Keratinocyte (primary cell): Measurements from ENCODE around the gene TUBA3C. TPM values are rescaled to one million over a fixed set of nuclear protein-coding genes. Genes with fewer than 3 reads are reported as not detected.

Source experiments
- DNase-seq: peaks from one replicate; pipeline ENCODE4 v3.0.0-alpha.2; 2011; ENCODE audit warnings: low read depth, missing footprints, low spot score
- FAIRE-seq: peaks from 2 replicates; lab custom pipeline; 2011; peaks lifted over from hg19 to GRCh38; lab: Jason Lieb, UNC
- H2AFZ ChIP-seq: 2 replicates; pipeline ENCODE4 v1.6.0; 2012; ENCODE audit warnings: low read length, control low read depth, inconsistent platforms; ENCODE audit not compliant: control insufficient read depth
- H3K27ac ChIP-seq: 2 replicates; pipeline ENCODE4 v1.5.1; 2011; ENCODE audit warnings: low read length; ENCODE audit not compliant: control insufficient read depth, insufficient read depth
- H3K27me3 ChIP-seq: 3 replicates; pipeline ENCODE4 v1.6.0; 2011; ENCODE audit warnings: low read length; ENCODE audit not compliant: control insufficient read depth, insufficient read depth; ENCODE audit errors: extremely low read depth
- H3K36me3 ChIP-seq, 2 experiments: 2 replicates in 1 of 2; 3 replicates in 1 of 2; pipeline ENCODE4 v1.5.1; 2011; ENCODE audit warnings: low read length in 2 of 2, mild to moderate bottlenecking in 1 of 2; ENCODE audit not compliant: control insufficient read depth in 2 of 2, insufficient read depth in 2 of 2; ENCODE audit errors: extremely low read depth in 1 of 2
- H3K4me1 ChIP-seq: 3 replicates; pipeline ENCODE4 v1.5.1; 2011; ENCODE audit warnings: low read length; ENCODE audit not compliant: control insufficient read depth, insufficient read depth; ENCODE audit errors: extremely low read depth
- H3K4me2 ChIP-seq: 3 replicates; pipeline ENCODE4 v1.6.0; 2011; ENCODE audit warnings: low read depth, low read length; ENCODE audit not compliant: control insufficient read depth, insufficient read depth; ENCODE audit errors: extremely low read depth
- H3K4me3 ChIP-seq, 3 experiments: fragments of 200-600 bp in 1 of 3; sonication (generic) in 1 of 3; 2 replicates in 2 of 3; 3 replicates in 1 of 3; pipeline ENCODE4 v1.5.1; 2011 to 2016; ENCODE audit warnings: low read length in 3 of 3, mild to moderate bottlenecking in 3 of 3, control low read depth in 2 of 3, inconsistent platforms in 1 of 3, low read depth in 1 of 3, mixed read lengths in 1 of 3, mixed run types in 1 of 3, moderate library complexity in 1 of 3; ENCODE audit not compliant: control insufficient read depth in 2 of 3, insufficient read depth in 2 of 3; ENCODE audit errors: extremely low read depth in 1 of 3
- H3K79me2 ChIP-seq: 2 replicates; pipeline ENCODE4 v1.6.0; 2012; ENCODE audit warnings: low read length; ENCODE audit not compliant: control insufficient read depth, insufficient read depth
- H3K9ac ChIP-seq: 3 replicates; pipeline ENCODE4 v1.6.0; 2011; ENCODE audit warnings: low read length; ENCODE audit not compliant: control insufficient read depth, insufficient read depth; ENCODE audit errors: extremely low read depth
- H3K9me1 ChIP-seq: 3 replicates; pipeline ENCODE4 v1.6.0; 2011; ENCODE audit warnings: low read length; ENCODE audit not compliant: control insufficient read depth, insufficient read depth; ENCODE audit errors: extremely low read depth
- H3K9me3 ChIP-seq: 2 replicates; pipeline ENCODE4 v1.5.1; 2012; ENCODE audit warnings: low read depth, low read length; ENCODE audit not compliant: control insufficient read depth
- H4K20me1 ChIP-seq: 3 replicates; pipeline ENCODE4 v1.6.0; 2011; ENCODE audit warnings: low read length; ENCODE audit not compliant: control insufficient read depth, insufficient read depth; ENCODE audit errors: extremely low read depth
- EZH2 ChIP-seq: IDR thresholded peaks from one replicate; pipeline ENCODE4 v1.6.1; 2012; ENCODE audit warnings: inconsistent platforms, mild to moderate bottlenecking, low read length, moderate library complexity
- dilution Hi-C: fragments of 300-500 bp; cut with MboI; formaldehyde crosslinking; loops from one replicate; pipeline ENCODE4 v1.7.0; 2020; ENCODE audit warnings: low sequenced_read_pairs; ENCODE audit not compliant: extremely low pct_ligation_motif_present
- polyA plus RNA-seq, 5 experiments: library from polyadenylated mRNA; depleted of rRNA in 3 of 5; stranded (reverse) in 3 of 5; stranded (forward) in 1 of 5; unstranded in 1 of 5; fragments of >200 nt; gene quantifications; 1 replicate in 1 of 5; 2 replicates in 3 of 5; 3 replicates in 1 of 5; pipeline versions ENCODE4 v1.2.1 to v1.2.3, GENCODE V29; 2011 to 2012; ENCODE audit warnings: missing spikeins in 2 of 5, low read depth in 1 of 5, low replicate concordance in 1 of 5
- TF ChIP-seq, protein P1 (sequence below), 3 experiments: IDR thresholded peaks in 1 of 3; conservative IDR thresholded peaks in 1 of 3; optimal IDR thresholded peaks in 1 of 3; 2 replicates in 2 of 3; 3 replicates in 1 of 3; pipeline versions ENCODE3 to v1.5.1; 2011; ENCODE audit warnings: low read length in 3 of 3, mild to moderate bottlenecking in 3 of 3, moderate library complexity in 2 of 3, control low read depth in 1 of 3, inconsistent platforms in 1 of 3; ENCODE audit not compliant: insufficient read depth in 2 of 3; ENCODE audit errors: extremely low read depth in 1 of 3

Gene TUBA3C
- polyA plus RNA-seq, 1 donor (not counting 4 experiments of a cell fraction or from before 2014, with no cell fraction given), result not detected

DNA sequence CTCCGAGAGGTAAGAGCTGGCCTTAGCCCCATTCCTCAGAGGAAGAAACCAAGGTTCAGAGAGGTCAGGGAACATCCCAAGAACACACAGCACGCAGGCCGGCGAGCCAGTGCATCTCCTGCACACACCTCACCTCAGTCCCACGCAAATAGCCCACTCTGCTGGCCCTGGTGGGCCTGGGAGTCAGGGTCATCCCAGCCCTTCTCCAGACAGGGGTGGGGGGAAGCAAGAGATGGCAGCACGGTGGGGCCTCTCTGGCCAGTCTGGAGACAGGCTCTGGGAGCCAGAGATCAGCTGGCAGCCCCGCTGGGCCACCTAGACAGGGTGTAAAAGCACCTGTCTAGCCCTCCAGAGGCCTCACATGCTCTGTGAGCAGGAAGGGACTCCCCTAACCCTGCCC lies 26.8 kb downstream of the TUBA3C start:
- Histone ChIP-seq H3K4me1 (no peaks in the 10 kb centered on the region), H3K36me3 (no peaks in the 10 kb centered on the region), H4K20me1 (no peaks in the 10 kb centered on the region), H3K9ac (no peak overlapping the region), H3K9me3 (peaks cover 15% of the 10 kb centered on the region), H2AFZ (no peak overlapping the region), H3K4me3 (no peak overlapping the region), H3K79me2 (no peaks in the 10 kb centered on the region), H3K27ac (no peak overlapping the region), H3K4me2 (no peak overlapping the region), H3K9me1 (no peaks in the 10 kb centered on the region), H3K27me3 (no peaks in the 10 kb centered on the region)
- DNase-seq (no peak), FAIRE-seq (no peak)
- dilution Hi-C loops, result no loop called here
- no peak for TF ChIP-seq EZH2

DNA sequence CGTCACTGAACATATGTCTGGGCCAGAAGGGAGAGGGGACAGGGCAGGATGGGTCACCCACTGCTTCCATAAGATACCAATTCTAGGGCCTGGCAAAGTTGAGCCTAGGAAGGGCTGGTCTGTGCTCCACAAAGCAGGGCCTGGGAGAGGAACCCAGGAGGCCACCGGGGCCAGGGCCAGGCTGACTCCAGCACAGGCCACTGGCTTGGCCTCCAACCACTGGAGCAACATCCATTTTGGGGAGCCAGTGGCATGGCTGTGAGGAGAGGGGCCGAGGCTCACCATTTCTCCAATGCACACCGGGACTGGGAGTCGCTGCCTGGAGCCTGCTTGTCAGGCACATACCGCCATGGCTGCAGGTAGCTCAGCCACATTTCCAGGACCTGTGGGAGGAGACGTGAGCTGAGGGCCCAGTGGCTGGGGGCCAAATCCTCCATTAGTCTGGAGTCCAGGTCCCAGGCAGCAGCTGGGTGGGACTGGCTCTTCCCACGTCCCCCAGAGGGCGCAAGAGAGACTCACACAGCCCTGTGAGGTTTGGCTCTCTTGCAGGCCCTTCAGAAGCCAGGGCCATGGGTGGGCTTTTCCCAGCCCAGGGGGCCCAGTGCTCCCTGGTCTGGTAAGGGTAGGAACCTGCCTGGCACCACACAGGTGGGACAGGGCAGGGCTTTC lies 27.7 kb downstream of the TUBA3C start:
- H3K4me1 ChIP-seq, result no peaks in the 10 kb centered on the region
- no peaks in the 10 kb centered on the region for H3K9me1 ChIP-seq
- no peak overlapping the region for H3K4me2 ChIP-seq
- no peaks in the 10 kb centered on the region for H4K20me1 ChIP-seq
- DNase-seq (no peak), FAIRE-seq (no peak)
- no peak for TF ChIP-seq EZH2
- TF ChIP-seq, protein P1, sequence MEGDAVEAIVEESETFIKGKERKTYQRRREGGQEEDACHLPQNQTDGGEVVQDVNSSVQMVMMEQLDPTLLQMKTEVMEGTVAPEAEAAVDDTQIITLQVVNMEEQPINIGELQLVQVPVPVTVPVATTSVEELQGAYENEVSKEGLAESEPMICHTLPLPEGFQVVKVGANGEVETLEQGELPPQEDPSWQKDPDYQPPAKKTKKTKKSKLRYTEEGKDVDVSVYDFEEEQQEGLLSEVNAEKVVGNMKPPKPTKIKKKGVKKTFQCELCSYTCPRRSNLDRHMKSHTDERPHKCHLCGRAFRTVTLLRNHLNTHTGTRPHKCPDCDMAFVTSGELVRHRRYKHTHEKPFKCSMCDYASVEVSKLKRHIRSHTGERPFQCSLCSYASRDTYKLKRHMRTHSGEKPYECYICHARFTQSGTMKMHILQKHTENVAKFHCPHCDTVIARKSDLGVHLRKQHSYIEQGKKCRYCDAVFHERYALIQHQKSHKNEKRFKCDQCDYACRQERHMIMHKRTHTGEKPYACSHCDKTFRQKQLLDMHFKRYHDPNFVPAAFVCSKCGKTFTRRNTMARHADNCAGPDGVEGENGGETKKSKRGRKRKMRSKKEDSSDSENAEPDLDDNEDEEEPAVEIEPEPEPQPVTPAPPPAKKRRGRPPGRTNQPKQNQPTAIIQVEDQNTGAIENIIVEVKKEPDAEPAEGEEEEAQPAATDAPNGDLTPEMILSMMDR (optimal IDR thresholded peaks at IDR 0.05 in 1 of 3, IDR thresholded peaks at IDR 0.05 in 1 of 3, conservative IDR thresholded peaks at IDR 0.05 in 1 of 3; ENCODE audit: extremely low read depth in 1 of 3, insufficient read depth in 2 of 3, low read length in 3 of 3), result peak in 1 of 3 experiments; percentile 18
- H3K9me3 ChIP-seq, result peaks cover 14% of the 10 kb centered on the region
- H3K27me3 ChIP-seq, result no peaks in the 10 kb centered on the region
- dilution Hi-C loops, result no loop called here
- no peak overlapping the region for H3K27ac ChIP-seq
- no peaks in the 10 kb centered on the region for H3K79me2 ChIP-seq
- H3K4me3 ChIP-seq, result no peak overlapping the region
- no peaks in the 10 kb centered on the region for H3K36me3 ChIP-seq
- H2AFZ ChIP-seq, result no peak overlapping the region
- H3K9ac ChIP-seq, result no peak overlapping the region

DNA sequence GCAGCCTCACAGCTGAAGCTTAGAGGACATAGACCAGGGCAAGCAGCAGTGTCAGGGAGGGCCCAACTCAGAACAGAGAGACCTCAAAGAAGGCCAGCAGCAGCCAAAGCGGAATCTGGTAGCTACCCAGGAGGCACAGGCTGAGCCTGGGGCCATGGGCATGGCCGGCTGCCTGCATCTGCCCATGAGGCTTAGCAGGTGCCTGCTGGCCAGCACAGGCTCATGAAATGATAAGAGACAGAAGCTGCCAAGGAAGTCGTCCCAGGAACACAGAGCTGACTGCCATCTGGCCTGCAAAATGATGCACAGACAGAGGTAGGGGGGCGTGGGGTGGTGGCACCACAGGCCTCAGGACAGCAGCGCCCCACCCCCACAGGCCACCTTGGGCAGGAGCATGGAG lies 29.2 kb downstream of the TUBA3C start:
- H3K9me3 ChIP-seq, result peaks cover 14% of the 10 kb centered on the region
- H3K27ac ChIP-seq, result no peak overlapping the region
- dilution Hi-C loops, result no loop called here
- no peaks in the 10 kb centered on the region for H3K79me2 ChIP-seq
- H4K20me1 ChIP-seq, result no peaks in the 10 kb centered on the region
- TF ChIP-seq, protein P1 (optimal IDR thresholded peaks at IDR 0.05 in 1 of 3, IDR thresholded peaks at IDR 0.05 in 1 of 3, conservative IDR thresholded peaks at IDR 0.05 in 1 of 3; ENCODE audit: extremely low read depth in 1 of 3, insufficient read depth in 2 of 3, low read length in 3 of 3), result no peak
- TF ChIP-seq EZH2, result no peak
- no peak for FAIRE-seq
- DNase-seq, result no peak
- H3K4me1 ChIP-seq, result no peaks in the 10 kb centered on the region
- no peak overlapping the region for H3K9ac ChIP-seq
- no peaks in the 10 kb centered on the region for H3K36me3 ChIP-seq
- no peaks in the 10 kb centered on the region for H3K9me1 ChIP-seq
- H3K27me3 ChIP-seq, result no peaks in the 10 kb centered on the region
- H2AFZ ChIP-seq, result no peak overlapping the region
- no peak overlapping the region for H3K4me2 ChIP-seq
- H3K4me3 ChIP-seq, result no peak overlapping the region
